PC-3 (cell line): ENCODE data around the gene KYAT1. TPM values are rescaled to one million over a fixed set of nuclear protein-coding genes. Genes with fewer than 3 reads are reported as not detected.

Experiments used
- ATAC-seq: fragments of 200-7000 bp; cut with Tn5 transposase; 2 replicates; pipeline ENCODE4 v1.9.1; 2020; ENCODE audit warnings: mild to moderate bottlenecking, moderate library complexity
- BruUV-seq: library from RNA; stranded (reverse); fragments of 400-500 nt; replicated peaks from 2 replicates; lab custom pipeline; 2021; lab: Mats Ljungman, UMichigan
- CTCF ChIA-PET: fragments of 300-600 bp; sonication (Branson Sonifier 250); formaldehyde crosslinking; loops from one replicate; lab custom pipeline; 2022; ENCODE audit warnings: antibody characterized with exemption; lab: Charles Lee
- POLR2A ChIA-PET: fragments of 300-600 bp; sonication (Branson Sonifier 250); formaldehyde crosslinking; loops from one replicate; lab custom pipeline; 2022; ENCODE audit warnings: antibody characterized with exemption; ENCODE audit not compliant: unreplicated experiment; lab: Charles Lee
- DNase-seq: peaks from one replicate; pipeline ENCODE4 v3.0.0-alpha.2; 2015
- H2AFZ ChIP-seq: fragments of 300-600 bp; sonication (generic); 2 replicates; pipeline ENCODE4 v1.6.0; 2016; ENCODE audit warnings: antibody characterized with exemption, low read length
- H3F3A ChIP-seq: fragments of 300-600 bp; sonication (generic); one replicate; pipeline ENCODE4 v1.6.0; 2017; ENCODE audit warnings: antibody characterized with exemption, low read length, control low read depth, mild to moderate bottlenecking; ENCODE audit not compliant: unreplicated experiment
- H3K27ac ChIP-seq: fragments of 300-600 bp; sonication (generic); 2 replicates; pipeline ENCODE4 v1.5.1; 2016; ENCODE audit warnings: mild to moderate bottlenecking, low read length
- H3K27me3 ChIP-seq: fragments of 300-600 bp; sonication (generic); 2 replicates; pipeline ENCODE4 v1.6.1; 2016; ENCODE audit warnings: low read length, mixed read lengths
- H3K36me3 ChIP-seq: fragments of 300-600 bp; sonication (generic); 2 replicates; pipeline ENCODE4 v1.6.1; 2016; ENCODE audit warnings: low read depth, mixed run types, low read length, mixed read lengths
- H3K4me1 ChIP-seq: fragments of 300-600 bp; sonication (generic); 2 replicates; pipeline ENCODE4 v1.5.1; 2016; ENCODE audit warnings: low read length; ENCODE audit not compliant: insufficient read depth
- H3K4me2 ChIP-seq: fragments of 300-600 bp; sonication (generic); 2 replicates; pipeline ENCODE4 v1.6.0; 2016; ENCODE audit warnings: low read length
- H3K4me3 ChIP-seq: fragments of 300-600 bp; sonication (generic); 2 replicates; pipeline ENCODE4 v1.5.1; 2016; ENCODE audit warnings: mild to moderate bottlenecking, low read length, mixed read lengths
- H3K79me2 ChIP-seq: fragments of 300-600 bp; sonication (generic); 2 replicates; pipeline ENCODE4 v1.6.1; 2017; ENCODE audit warnings: low read length, mixed read lengths
- H3K9ac ChIP-seq: fragments of 300-600 bp; sonication (generic); 2 replicates; pipeline ENCODE4 v1.6.0; 2016; ENCODE audit warnings: mild to moderate bottlenecking, low read length
- H3K9me2 ChIP-seq: fragments of 300-600 bp; sonication (generic); replicated peaks from 2 replicates; pipeline ENCODE4 v1.6.1; 2016; ENCODE audit warnings: mixed run types, low read length, mixed read lengths
- H3K9me3 ChIP-seq: fragments of 300-600 bp; sonication (generic); 2 replicates; pipeline ENCODE4 v1.6.1; 2016; ENCODE audit warnings: low read length, mixed read lengths
- H4K20me1 ChIP-seq: fragments of 300-600 bp; sonication (generic); 2 replicates; pipeline ENCODE4 v1.6.1; 2016; ENCODE audit warnings: low read length, mixed read lengths
- CTCF ChIP-seq: fragments of 300-600 bp; sonication (generic); conservative IDR thresholded peaks from 2 replicates; pipeline ENCODE4 v1.5.1; 2017; ENCODE audit warnings: antibody characterized with exemption, low read depth, mild to moderate bottlenecking, low read length
- EZH2 ChIP-seq: fragments of 300-600 bp; sonication (generic); IDR thresholded peaks from one replicate; pipeline ENCODE4 v1.6.1; 2017; ENCODE audit warnings: antibody characterized with exemption, mild to moderate bottlenecking, low read length; ENCODE audit not compliant: unreplicated experiment
- EZH2phosphoT487 ChIP-seq: fragments of 300-600 bp; sonication (generic); IDR thresholded peaks from 2 replicates; pipeline ENCODE4 v1.6.1; 2018; ENCODE audit warnings: mild to moderate bottlenecking, antibody characterized with exemption, low read length, borderline replicate concordance
- intact Hi-C: fragments of 100-400 bp; cut with micrococcal nuclease; formaldehyde crosslinking; loops from 2 replicates; pipeline ENCODE4 v1.9.0; 2023
- total RNA-seq: library from RNA; depleted of rRNA; stranded (reverse); fragments of >200 nt; gene quantifications from 2 replicates; pipeline ENCODE4 v1.2.3, GENCODE V29; 2014

Gene KYAT1
- total RNA-seq, 1 experiment from 2014 or later: 7.4 TPM

DNA sequence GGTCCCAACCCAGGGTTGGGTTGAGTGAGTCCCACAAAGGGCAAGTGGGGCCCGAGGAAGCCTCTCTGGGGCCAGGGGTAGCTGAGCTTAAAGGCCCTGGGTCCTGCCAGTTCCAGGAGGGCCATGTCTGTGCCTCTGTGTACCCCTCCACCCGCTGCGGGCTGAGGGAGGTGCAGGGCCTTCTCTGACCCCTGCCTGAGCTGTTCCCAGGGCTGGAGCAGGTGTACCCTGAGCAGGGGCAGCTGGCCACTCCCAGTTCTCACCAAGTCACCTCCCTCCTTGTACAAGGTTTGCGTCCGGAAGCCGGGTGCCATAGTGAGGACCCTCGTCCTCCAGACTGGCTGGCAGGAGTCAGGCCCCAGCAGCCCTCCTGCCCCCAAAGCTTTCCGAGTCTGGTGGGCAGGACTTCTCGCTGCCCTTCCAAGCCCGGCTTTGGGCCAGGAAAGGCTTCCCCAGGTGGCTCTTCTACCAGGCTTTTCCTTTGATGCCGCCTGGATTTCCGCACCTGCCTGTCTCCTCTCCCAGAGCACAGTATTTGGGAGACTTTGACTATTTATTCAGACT lies 72.6 kb downstream of the KYAT1 start:
- no peak overlapping the region for H3K27ac ChIP-seq
- H3K4me2 ChIP-seq: no peak overlapping the region
- no peak for ATAC-seq
- intact Hi-C loops: no loop called here
- no peaks in the 10 kb centered on the region for H3F3A ChIP-seq
- no peaks in the 10 kb centered on the region for H3K9me2 ChIP-seq
- H3K36me3 ChIP-seq: no peaks in the 10 kb centered on the region
- ChIA-PET POLR2A (no interaction called here), CTCF (no interaction called here)
- H4K20me1 ChIP-seq: no peaks in the 10 kb centered on the region
- TF ChIP-seq EZH2 (no peak), CTCF (no peak), EZH2phosphoT487 (no peak)
- no peaks in the 10 kb centered on the region for H3K79me2 ChIP-seq
- no peaks in the 10 kb centered on the region for H3K9me3 ChIP-seq
- no peak overlapping the region for H3K4me3 ChIP-seq
- no TSS peak for BruUV-seq
- H2AFZ ChIP-seq: no peak overlapping the region
- H3K9ac ChIP-seq: no peak overlapping the region
- no peaks in the 10 kb centered on the region for H3K27me3 ChIP-seq
- DNase-seq: no peak
- no peaks in the 10 kb centered on the region for H3K4me1 ChIP-seq

- H4K20me1 ChIP-seq: no peaks in the 10 kb centered on the region
- no peaks in the 10 kb centered on the region for H3K4me1 ChIP-seq
- H3K4me2 ChIP-seq: no peak overlapping the region
- intact Hi-C loops: no loop called here
- H3K4me3 ChIP-seq: no peak overlapping the region
- BruUV-seq: no TSS peak
- H2AFZ ChIP-seq: no peak overlapping the region
- no peak overlapping the region for H3K9ac ChIP-seq
- no peak overlapping the region for H3K27ac ChIP-seq
- H3K9me3 ChIP-seq: no peaks in the 10 kb centered on the region
- no peaks in the 10 kb centered on the region for H3F3A ChIP-seq
- CTCF ChIA-PET: no interaction called here
- POLR2A ChIA-PET: no interaction called here
- no peaks in the 10 kb centered on the region for H3K36me3 ChIP-seq
- no peaks in the 10 kb centered on the region for H3K27me3 ChIP-seq
- H3K9me2 ChIP-seq: no peaks in the 10 kb centered on the region
- no peak for ATAC-seq
- no peak for DNase-seq
- TF ChIP-seq EZH2phosphoT487 (no peak), EZH2 (no peak), CTCF (no peak)
- no peaks in the 10 kb centered on the region for H3K79me2 ChIP-seq
Observed at GRCh38 chr9:128808543-128808942, 73.2 kb downstream of the KYAT1 start.

GRCh38 chr9:128807827-128808226 lies 73.9 kb downstream of the KYAT1 start:
- H3K9me2 ChIP-seq: no peaks in the 10 kb centered on the region
- ChIA-PET CTCF (no interaction called here), POLR2A (no interaction called here)
- no peak overlapping the region for H2AFZ ChIP-seq
- no peaks in the 10 kb centered on the region for H3K79me2 ChIP-seq
- DNase-seq: no peak
- no peaks in the 10 kb centered on the region for H4K20me1 ChIP-seq
- no peaks in the 10 kb centered on the region; the same call in 1 of the 2 replicates for H3K36me3 ChIP-seq
- ATAC-seq: no peak
- no peaks in the 10 kb centered on the region for H3F3A ChIP-seq
- H3K4me2 ChIP-seq: no peak overlapping the region
- no peaks in the 10 kb centered on the region for H3K4me1 ChIP-seq
- H3K27me3 ChIP-seq: no peaks in the 10 kb centered on the region
- H3K9ac ChIP-seq: no peak overlapping the region
- H3K27ac ChIP-seq: no peak overlapping the region
- TF ChIP-seq CTCF (no peak), EZH2 (no peak), EZH2phosphoT487 (no peak)
- no peak overlapping the region for H3K4me3 ChIP-seq
- intact Hi-C loops: no loop called here
- no peaks in the 10 kb centered on the region for H3K9me3 ChIP-seq
- BruUV-seq: no TSS peak
